GM19452 (cell line): ENCODE results near the gene EIF4E1B.

ENCODE experiments used
- ATAC-seq: cut with Tn5 transposase; IDR thresholded peaks from one replicate; pipeline ENCODE4 v1.9.1; 2021; ENCODE audit not compliant: unreplicated experiment

Gene EIF4E1B

GRCh38 chr5:176680226-176680563 lies 49.7 kb downstream of the EIF4E1B start:
- ATAC-seq, result no peak

GRCh38 chr5:176682016-176682531 lies 51.6 kb downstream of the EIF4E1B start:
- no peak for ATAC-seq

- ATAC-seq, result no peak
Measured at GRCh38 chr5:176685010-176685409, 54.5 kb downstream of the EIF4E1B start.

- ATAC-seq, result no peak
Measured at GRCh38 chr5:176687247-176687646, 56.8 kb downstream of the EIF4E1B start.

GRCh38 chr5:176687881-176688280 lies 57.4 kb downstream of the EIF4E1B start:
- no peak for ATAC-seq

GRCh38 chr5:176690911-176691310 lies 60.4 kb downstream of the EIF4E1B start:
- ATAC-seq, result no peak

- no peak for ATAC-seq
Measured at GRCh38 chr5:176691524-176691923, 61.0 kb downstream of the EIF4E1B start.

- ATAC-seq, result no peak
Measured at GRCh38 chr5:176692326-176692725, 61.9 kb downstream of the EIF4E1B start.

- no peak for ATAC-seq
Measured at GRCh38 chr5:176692839-176693476, 62.5 kb downstream of the EIF4E1B start.

- ATAC-seq, result no peak
Measured at GRCh38 chr5:176693477-176693851, 63.0 kb downstream of the EIF4E1B start.

GRCh38 chr5:176694146-176694545 lies 63.7 kb downstream of the EIF4E1B start:
- ATAC-seq, result no peak

- no peak for ATAC-seq
Measured at GRCh38 chr5:176694631-176695030, 64.2 kb downstream of the EIF4E1B start.

- ATAC-seq, result no peak
Measured at GRCh38 chr5:176695073-176695472, 64.6 kb downstream of the EIF4E1B start.
